NCI-H2081 (cell line): ENCODE measurements around the gene MRPL38.
"Not testable (repeated sequence)": the region's sequence is repeated elsewhere in the genome, so short reads cannot be mapped to it uniquely, and the experiment has no call there.

Experiments
- DNase-seq, 2 experiments: peaks; one replicate each; lab custom pipeline; 2025; lab: John Stamatoyannopoulos, UW

Gene MRPL38

DNA sequence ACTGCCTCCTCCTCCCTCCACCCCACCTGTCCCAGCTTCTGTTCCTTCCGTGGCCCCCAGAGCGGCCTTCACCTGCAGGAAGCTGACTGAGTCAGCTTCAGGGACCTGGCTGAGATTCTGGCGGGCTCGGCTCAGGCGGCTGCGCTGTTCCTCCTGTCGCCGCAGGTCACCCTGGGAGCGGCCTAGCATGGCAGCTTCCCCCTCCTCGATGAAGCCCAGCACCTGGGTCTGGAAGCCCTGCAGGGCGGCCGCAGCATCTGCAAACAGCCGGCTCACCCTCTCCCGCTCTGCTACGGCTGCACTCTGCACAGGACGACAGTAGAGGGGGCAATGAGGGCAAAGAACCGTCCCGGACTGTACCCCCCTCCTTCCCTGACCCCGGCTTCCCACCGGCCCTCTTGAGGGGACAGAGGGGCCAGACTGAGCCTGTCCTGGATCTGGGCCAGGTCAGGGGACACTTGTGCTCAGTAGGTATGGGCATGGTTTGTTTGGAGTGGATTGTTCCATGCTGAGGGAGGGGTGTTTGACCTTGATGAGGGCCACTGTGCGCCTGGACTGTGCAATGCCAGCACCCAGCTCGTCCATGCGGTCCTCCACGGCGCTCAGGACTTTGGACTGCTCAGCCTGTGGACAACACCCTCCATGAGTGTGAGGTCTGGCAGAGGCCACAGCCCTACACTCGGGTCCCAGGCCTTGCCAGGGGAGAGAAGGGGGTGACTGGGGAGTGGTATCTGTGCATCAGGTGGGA, 28.3 kb downstream of the MRPL38 start:
- DNase-seq: peak; percentile 93 to 97

- DNase-seq: no peak
Measured at GRCh38 chr17:75875940-75876189, 28.8 kb downstream of the MRPL38 start.

GRCh38 chr17:75875182-75875939, 29.3 kb downstream of the MRPL38 start:
- peak; percentile 80 to 91 for DNase-seq

DNA sequence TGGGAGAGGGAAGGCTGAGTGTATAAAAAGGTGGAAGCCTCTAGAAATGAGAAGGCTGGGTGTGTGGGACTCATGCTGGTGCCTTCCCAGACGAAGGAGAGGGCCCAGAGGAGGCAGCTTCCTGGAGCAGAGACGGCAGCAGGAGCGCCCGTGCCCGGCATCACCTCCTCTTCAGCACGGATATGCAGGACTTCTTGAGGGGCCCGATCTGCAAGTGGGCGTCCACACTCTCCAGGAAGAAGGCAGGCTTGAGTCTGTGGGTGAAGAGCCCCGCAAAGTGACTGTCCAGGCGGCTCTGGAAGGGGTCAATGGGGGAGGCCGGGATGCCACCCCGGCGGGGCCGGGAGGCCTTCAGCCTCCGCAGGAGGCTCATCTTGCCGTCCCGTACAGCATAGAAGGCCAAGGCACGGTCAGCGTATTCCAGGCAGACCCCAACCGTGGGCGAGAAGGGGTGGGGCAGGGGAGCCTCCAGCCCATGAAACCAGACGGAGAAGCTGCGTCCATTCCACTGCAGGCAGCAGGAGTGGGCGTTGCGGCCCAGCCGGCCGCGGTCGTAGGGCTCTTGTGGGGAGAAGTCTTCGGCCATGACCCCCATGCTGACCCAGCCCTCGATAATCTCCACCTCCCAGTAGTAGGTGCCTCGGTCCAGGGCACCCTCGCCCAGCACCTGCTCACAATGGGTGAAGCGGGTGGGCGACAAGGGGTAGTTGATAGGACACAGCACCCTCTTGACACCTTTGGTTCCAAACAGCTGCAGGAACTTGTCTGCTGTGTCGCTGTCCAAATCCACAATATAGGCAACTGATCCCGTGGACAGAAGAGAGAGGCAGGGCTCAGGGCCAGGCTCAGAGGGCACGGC, 30.1 kb downstream of the MRPL38 start:
- DNase-seq: no peak

DNA sequence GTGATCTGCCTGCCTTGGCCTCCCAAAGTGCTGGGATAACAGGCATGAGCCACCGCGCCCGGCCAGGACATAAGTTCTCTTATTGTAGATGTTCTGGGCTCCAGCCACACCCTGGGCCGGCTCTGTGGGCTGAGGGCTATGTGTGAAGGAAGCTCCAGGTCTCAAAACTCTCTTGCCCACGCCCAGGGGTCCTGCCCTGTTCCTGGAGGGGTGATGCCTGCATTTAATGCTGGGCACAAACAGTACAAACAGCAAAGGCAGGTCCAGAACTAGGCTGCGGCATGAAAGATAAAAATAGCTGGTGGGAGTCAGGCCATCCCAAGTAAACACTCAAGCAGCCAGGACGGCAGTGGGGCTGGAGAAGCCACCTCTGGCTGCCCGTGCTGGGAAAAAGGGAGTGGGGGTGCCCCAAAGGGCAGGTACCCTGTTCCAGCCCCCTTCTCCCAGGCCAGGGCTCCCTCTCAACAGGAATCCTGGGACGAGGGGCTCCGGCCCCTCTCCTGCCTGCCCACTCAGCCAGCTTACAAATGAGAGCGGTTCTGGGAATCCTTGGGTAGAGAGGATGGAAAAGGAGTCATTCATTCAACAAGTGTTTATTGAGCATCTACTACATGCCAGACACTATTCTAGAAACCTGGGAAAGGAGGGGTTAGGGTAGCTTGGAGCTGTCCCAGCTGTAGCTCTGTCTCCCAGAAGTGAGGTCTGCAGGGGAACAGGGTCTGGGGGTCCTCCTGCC, 30.9 kb downstream of the MRPL38 start:
- no peak for DNase-seq

DNA sequence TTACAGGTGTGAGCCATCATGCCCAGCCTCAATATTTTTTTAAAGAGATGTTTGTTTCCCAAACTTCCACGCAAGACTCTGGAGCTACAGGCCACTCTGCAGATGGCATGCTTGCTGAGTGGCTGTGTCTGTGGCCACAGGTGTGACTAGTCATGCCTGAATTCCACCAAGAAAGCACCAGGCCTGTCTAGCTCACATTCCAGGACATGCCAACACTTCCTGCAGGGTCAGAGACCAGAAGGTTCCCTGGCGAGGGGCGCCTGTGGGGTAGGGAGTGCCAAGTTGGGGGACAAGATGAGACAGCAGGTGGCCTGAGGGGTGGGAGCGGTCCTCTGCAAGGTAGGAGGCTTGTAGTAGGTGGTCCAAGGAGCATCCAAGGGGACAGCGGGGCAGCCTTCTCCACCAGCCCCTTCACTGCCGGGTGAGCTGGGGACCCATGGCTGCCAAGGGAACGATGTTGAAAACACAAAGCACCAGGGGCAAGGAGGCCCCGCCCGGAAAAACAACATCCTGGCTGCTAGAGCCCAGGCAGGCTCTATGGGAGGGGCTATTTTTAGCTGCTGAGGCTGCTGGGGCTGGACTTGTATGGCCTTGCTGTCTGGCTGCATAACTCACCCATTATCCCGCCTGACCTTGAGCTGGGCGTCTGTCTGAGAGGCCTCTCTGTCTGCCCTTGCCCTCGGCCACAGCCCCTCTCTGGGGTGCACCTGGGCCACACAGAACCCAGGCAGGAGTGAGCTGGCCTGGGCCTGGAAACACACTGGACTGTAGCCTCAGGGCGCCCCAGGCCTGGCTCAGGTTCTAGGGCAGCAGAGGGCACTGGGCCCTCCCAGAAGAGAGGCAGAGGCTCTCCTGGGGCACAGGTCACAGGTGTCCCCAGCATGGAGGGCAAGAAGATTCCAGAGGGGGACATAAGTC, 32.0 kb downstream of the MRPL38 start:
- peak; percentile 40 to 59 for DNase-seq

GRCh38 chr17:75870228-75870627, 34.5 kb downstream of the MRPL38 start:
- DNase-seq: not testable (repeated sequence)

DNA sequence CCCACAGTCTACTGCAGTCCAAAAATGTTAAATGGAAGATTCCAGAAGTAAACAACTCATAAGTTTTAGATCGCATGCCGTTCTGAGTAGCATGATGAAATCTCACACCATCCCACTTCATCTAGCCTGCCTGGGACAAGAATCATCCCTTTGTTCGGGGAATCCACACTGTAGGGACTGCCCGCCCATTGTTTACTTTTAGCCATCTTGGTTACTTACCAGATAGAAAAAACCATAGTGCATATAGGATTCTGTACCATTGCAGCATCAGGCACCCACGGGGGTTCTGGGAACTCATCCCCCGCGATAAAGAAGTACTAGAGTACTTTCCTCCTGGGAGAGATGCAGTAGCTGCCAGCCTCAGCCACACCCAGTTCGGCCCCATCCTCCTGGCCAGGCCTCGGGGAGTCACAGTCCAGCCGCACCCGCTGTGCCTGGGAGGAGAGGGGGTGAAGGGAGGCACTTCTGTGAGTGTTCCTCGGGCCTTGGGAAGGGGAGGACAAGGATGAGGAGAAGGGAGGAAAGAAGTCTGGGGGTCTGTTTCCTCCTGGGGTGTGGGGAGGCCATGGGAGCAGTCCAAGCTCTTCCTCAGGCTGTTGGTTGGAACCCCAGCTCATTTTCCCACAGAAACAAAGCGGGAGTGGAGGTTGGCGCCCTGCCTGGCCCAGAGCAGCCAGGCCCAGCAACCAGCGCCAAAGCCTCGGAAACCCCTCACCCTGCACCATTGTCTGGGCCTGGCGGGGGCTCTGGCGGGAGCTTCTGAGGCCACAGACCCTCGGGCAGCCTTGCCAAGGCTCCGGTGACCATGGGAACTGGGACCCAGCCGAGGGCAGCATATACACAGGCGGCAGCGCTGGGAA, 35.2 kb downstream of the MRPL38 start:
- no peak for DNase-seq

DNA sequence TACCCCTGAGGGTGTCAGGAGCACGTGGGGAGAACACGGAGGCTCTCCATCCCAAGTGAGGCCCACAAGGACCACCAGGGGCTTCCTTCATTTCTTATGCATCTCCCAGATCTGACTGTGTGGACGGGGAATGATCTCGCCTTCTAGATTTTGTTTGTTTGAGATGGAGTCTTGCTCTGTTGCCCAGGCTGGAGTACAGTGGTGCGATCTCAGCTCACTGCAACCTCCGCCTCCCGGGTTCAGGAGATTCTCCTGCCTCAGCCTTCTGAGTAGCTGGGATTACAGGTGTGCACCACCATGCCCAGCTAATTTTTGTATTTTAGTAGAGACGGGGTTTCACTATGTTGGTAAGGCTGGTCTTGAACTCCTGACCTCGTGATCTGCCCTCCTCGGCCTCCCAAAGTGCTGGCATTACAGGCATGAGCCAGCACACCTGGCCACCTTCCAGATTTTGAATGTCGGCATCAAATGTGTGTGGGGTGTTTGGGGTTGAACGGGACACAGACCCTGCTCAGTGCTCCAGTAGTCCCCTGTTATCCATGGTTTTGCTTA, 35.9 kb downstream of the MRPL38 start:
- not testable (repeated sequence) for DNase-seq

- not testable (repeated sequence) for DNase-seq
Measured at GRCh38 chr17:75865404-75866188, 39.1 kb downstream of the MRPL38 start.

DNA sequence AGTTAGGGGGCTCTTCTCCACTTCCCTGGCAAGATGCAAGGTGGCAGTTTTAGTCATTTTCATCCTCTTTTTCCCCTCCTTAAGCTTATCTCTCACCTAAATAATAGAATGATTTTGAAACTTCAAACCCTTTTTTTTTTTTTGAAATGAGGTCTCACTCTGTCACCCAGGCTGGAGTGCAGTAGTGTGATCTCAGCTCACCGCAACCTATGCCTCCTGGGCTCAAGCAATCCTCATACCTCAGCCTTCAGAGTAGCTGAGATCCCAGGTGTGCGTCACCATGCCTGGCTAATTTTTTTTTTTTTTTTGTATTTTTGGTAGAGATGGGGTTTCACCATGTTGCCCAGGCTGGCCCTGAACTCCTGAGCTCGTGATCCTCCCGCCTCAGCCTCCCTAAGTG, 39.8 kb downstream of the MRPL38 start:
- not testable (repeated sequence) for DNase-seq

- DNase-seq: peak in 1 of 2 experiments; percentile 9
Measured at GRCh38 chr17:75864448-75864871, 40.2 kb downstream of the MRPL38 start.

GRCh38 chr17:75861927-75862317, 42.8 kb downstream of the MRPL38 start:
- no peak for DNase-seq

DNA sequence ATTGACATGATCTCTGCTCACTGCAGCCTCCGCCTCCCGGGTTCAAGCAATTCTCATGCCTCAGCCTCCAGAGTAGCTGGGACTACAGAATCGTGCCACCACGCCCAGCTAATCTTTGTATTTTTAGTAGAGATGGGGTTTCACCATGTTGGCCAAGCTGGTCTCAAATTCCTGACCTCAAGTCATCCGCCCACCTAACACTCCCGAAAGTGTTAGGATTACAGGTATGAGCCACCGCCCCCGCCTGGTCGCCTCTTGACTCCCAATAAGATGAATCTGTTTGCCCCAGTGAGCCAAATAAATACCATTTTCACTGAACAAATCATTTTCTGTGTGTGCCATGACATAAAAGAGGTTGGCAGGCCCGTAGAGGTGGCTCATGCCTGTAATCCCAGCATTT, 45.3 kb downstream of the MRPL38 start:
- DNase-seq: not testable (repeated sequence)

DNA sequence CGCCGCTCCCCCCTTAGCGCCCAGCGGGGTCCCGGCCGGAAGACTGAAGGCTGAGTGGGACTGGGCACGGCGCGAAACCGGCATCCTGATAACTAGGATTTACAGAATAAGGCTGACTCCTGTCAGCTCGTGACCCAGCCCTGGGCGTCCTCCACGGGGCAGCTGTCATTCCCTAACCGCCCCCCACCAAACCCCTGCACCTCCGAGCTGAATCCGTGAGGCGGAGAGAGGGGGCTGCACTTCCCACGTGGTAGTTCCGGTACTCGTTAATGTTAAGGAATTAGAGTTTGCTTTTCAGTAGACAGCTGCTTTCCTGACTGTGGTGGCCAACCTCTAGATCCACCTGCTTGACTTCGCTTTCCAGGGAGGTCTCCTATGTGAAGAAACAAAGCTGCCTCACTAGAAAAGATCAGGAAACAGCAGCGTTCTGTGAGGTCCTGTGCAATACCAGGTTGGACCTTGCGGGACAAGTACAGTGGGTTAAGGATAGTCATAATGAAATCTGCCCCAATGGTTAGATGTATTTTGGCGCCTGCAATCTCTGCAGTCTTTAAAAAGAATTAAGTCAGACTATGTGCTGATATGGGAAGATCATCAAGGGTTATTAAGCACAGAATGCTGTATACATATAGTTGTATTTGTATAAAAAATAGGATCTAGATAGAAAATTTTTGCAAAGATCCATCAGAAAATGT, 48.5 kb downstream of the MRPL38 start:
- DNase-seq: peak in 1 of 2 experiments; percentile 71

DNA sequence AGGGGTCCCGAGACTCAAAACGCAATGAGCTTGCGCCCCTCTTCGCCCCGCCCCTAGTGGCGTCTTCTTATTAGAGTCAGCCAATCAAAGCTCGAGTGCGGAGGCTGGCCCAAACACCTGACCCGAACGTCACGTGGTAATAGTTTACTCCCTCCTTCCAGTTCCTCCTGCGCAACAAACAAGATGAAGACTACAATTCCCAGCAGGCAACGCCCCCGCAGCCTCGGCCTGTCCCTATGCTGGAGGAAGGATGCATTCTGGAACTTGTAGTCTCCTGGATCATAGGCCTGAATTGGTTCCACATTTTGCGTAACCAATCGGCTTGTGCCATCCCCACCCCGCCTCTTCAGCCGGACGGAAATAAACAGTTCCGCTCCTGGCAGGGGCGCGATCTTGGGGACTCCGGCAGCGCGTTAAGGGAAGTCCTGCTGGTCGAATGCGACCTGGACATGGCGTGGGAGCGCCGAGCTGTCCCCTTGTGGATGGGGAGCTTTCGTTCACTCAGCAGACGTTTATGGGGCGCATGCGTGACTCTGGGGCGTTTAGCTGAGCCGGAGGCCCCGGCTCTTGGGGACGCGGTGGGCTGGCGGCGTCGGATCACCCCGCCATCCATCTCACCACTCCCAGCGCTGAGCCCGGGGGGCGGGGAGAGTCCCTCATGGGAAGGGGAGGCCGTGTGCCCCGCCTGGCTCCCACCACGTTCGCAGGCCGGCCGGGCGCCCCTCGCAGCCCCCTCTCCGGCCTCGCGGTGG, 49.2 kb downstream of the MRPL38 start, which contains the start of gene WBP2:
Gene WBP2, minus strand, starts transcription at position 26 of the 752 bp plus-strand sequence. CDS start 38 bp downstream, outside the sequence.
- DNase-seq: peak; percentile 100

DNA sequence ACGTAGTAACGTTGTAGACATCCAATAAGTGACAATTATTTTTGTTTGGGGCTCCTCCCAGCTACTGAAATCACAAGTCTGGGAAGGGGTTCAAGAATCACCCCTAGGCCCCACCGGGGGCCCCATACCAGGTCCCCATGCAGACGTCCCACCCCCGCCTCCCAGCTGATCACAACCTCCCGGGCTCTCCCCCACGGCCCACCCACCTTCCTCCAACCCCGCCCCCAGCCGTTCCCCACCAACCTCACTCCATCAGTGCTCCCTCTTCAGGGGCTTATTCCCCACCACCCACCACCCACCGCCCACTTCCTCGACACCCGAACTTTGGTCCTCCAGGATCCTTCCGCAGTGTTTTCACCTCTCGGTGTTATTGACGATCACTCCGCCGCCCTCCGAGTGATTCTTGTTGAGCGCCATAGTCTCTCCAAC, 49.8 kb downstream of the MRPL38 start:
- no peak for DNase-seq
